ENCODE measurements around the gene C10orf71.

C10orf71 gene

GRCh38 chr10:49349390-49349789 lies 50.4 kb downstream of the C10orf71 start:
- TF ChIP-seq EZH2phosphoT487 (IDR thresholded peaks at IDR 0.05; ENCODE audit: borderline replicate concordance, low read length) (no peak), CTCF (IDR thresholded peaks at IDR 0.05; ENCODE audit: low read depth, low read length, poor library complexity, severe bottlenecking) (no peak)
- H3K4me1 ChIP-seq (ENCODE audit: control insufficient read depth, low read length) = no peaks in the 10 kb centered on the region

DNA sequence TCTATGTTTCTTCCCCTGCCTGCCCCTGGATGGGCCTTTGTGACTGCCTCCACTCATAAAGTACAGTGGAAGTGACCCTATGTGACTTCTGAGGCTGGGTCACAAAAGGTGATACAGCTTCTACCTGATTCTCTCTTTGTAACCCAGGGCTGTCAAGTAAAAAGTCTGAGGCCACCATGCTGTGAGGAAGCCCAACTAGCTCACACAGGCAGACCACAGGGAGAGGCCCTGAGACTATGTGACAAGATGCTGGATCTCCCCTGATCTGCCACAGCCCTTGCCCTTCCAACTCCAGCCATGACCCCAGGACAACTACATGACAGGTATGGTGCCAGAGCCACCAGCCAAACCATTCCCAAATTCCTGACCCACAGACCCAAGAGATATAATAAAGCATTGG lies 51.2 kb downstream of the C10orf71 start:
- Histone ChIP-seq H3K27ac (ENCODE audit: low read depth, low read length) (no peak overlapping the region), H3K4me3 (ENCODE audit: low read length) (no peak overlapping the region), H3K4me2 (ENCODE audit: low read length) (no peak overlapping the region), H3K36me3 (ENCODE audit: control insufficient read depth, low read length) (no peaks in the 10 kb centered on the region), H3F3A (ENCODE audit: control insufficient read depth, insufficient read depth) (no peaks in the 10 kb centered on the region), H4K20me1 (ENCODE audit: control insufficient read depth, insufficient read depth, low read depth, low read length) (no peaks in the 10 kb centered on the region), H3K9me2 (replicated peaks; ENCODE audit: control insufficient read depth, low read length) (no peaks in the 10 kb centered on the region), H3K9me3 (ENCODE audit: control insufficient read depth, insufficient read depth, low read length) (no peaks in the 10 kb centered on the region), H3K27me3 (ENCODE audit: control insufficient read depth, low read length) (no peaks in the 10 kb centered on the region), H3K79me2 (ENCODE audit: control insufficient read depth, low read length) (no peaks in the 10 kb centered on the region), H3K4me1 (ENCODE audit: control insufficient read depth, low read length) (no peaks in the 10 kb centered on the region)
- TF ChIP-seq EZH2phosphoT487 (IDR thresholded peaks at IDR 0.05; ENCODE audit: borderline replicate concordance, low read length) (no peak), CTCF (IDR thresholded peaks at IDR 0.05; ENCODE audit: low read depth, low read length, poor library complexity, severe bottlenecking) (no peak)

More at GRCh38 chr10:49349390-49349789, 50.4 kb downstream of the C10orf71 start:
- no peaks in the 10 kb centered on the region for H3K9me3 ChIP-seq (ENCODE audit: control insufficient read depth, insufficient read depth, low read length)
- no peaks in the 10 kb centered on the region for H4K20me1 ChIP-seq (ENCODE audit: control insufficient read depth, insufficient read depth, low read depth, low read length)
- H3K27ac ChIP-seq (ENCODE audit: low read depth, low read length) = no peak overlapping the region
- H3K79me2 ChIP-seq (ENCODE audit: control insufficient read depth, low read length) = no peaks in the 10 kb centered on the region
- H3K27me3 ChIP-seq (ENCODE audit: control insufficient read depth, low read length) = peaks cover 2% of the 10 kb centered on the region; the same call in 1 of the 2 replicates
- H3K4me3 ChIP-seq (ENCODE audit: low read length) = no peak overlapping the region
- no peaks in the 10 kb centered on the region for H3K9me2 ChIP-seq (replicated peaks; ENCODE audit: control insufficient read depth, low read length)
- H3K36me3 ChIP-seq (ENCODE audit: control insufficient read depth, low read length) = no peaks in the 10 kb centered on the region
- H3K4me2 ChIP-seq (ENCODE audit: low read length) = no peak overlapping the region
- no peaks in the 10 kb centered on the region for H3F3A ChIP-seq (ENCODE audit: control insufficient read depth, insufficient read depth)

DNA sequence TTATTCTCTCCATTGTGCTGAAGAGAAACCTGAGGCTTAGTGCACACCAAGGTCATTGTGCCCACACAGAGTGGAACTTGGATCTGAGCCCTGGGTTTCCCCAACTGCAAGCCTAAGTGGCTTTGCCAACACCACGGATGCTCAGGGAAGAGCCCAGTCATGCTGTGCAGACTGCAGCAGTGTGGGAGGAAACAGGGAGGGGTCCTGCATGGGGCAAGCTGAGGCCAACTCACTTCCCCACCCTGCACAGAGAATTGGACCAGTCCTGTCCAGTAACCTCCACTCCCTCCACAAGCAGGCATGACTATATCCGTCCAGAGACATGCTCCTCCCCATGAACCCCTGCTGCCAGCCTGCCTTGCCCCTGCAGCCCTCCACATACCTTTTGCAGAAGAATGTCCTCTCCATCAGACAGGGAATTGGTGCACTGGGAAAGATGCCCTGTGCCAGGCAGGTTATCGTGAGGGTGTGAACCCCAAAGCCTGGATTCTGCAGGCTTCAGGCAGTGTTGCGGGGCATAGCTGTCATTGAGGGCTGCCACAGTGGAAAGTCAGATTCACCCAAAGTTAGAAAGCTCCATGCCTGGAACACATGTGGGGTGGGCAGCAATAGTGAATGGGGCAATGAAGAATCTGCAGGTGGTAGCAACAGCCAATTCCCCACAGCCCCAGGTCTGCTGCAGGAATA lies 52.0 kb downstream of the C10orf71 start:
- no peaks in the 10 kb centered on the region for H3K79me2 ChIP-seq (ENCODE audit: control insufficient read depth, low read length)
- H3K9me2 ChIP-seq (replicated peaks; ENCODE audit: control insufficient read depth, low read length) = no peaks in the 10 kb centered on the region
- no peaks in the 10 kb centered on the region for H3F3A ChIP-seq (ENCODE audit: control insufficient read depth, insufficient read depth)
- H3K4me1 ChIP-seq (ENCODE audit: control insufficient read depth, low read length) = no peaks in the 10 kb centered on the region
- no peaks in the 10 kb centered on the region for H3K9me3 ChIP-seq (ENCODE audit: control insufficient read depth, insufficient read depth, low read length)
- no peak overlapping the region for H3K4me3 ChIP-seq (ENCODE audit: low read length)
- no peaks in the 10 kb centered on the region for H4K20me1 ChIP-seq (ENCODE audit: control insufficient read depth, insufficient read depth, low read depth, low read length)
- TF ChIP-seq CTCF (IDR thresholded peaks at IDR 0.05; ENCODE audit: low read depth, low read length, poor library complexity, severe bottlenecking) (no peak), EZH2phosphoT487 (IDR thresholded peaks at IDR 0.05; ENCODE audit: borderline replicate concordance, low read length) (no peak)
- no peaks in the 10 kb centered on the region for H3K27me3 ChIP-seq (ENCODE audit: control insufficient read depth, low read length)
- no peak overlapping the region for H3K4me2 ChIP-seq (ENCODE audit: low read length)
- no peak overlapping the region for H3K27ac ChIP-seq (ENCODE audit: low read depth, low read length)
- no peaks in the 10 kb centered on the region for H3K36me3 ChIP-seq (ENCODE audit: control insufficient read depth, low read length)

Data from DOHH2 (cell line).